ENCODE measurements around the gene KCNH5.
"Not testable (repeated sequence)": the region's sequence is repeated elsewhere in the genome, so short reads cannot be mapped to it uniquely, and the experiment has no call there.

The KCNH5 gene

DNA sequence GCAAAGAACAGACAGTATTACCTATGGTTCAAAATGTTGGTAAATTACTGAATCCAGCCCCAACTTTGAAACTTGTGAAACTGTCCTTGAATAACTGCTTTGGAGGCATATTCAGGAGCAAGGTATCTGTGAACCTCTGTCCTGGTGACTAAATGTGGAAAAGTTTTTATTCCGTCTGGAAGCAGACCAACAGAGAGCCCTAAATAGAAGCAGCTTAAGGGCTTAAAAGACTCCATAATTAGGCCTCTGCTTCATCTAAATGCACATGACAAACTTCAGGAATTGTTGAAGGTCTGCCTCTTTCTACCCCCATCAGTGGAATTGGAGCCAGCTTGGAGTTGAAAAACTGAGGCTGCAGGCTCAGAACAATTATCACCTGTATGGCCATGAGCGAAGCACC is 276.5 kb downstream of the KCNH5 start:
- H3K27me3 Mint-ChIP-seq, result no peaks in the 10 kb centered on the region
- no peaks in the 10 kb centered on the region for H3K4me1 Mint-ChIP-seq
- no peak overlapping the region for H3K4me3 Mint-ChIP-seq
- ATAC-seq (no peak), DNase-seq (no peak)
- H3K27ac Mint-ChIP-seq, result no peak overlapping the region
- peaks cover 0 to 8% of the 10 kb centered on the region in 2 donors for H3K9me3 Mint-ChIP-seq

DNA sequence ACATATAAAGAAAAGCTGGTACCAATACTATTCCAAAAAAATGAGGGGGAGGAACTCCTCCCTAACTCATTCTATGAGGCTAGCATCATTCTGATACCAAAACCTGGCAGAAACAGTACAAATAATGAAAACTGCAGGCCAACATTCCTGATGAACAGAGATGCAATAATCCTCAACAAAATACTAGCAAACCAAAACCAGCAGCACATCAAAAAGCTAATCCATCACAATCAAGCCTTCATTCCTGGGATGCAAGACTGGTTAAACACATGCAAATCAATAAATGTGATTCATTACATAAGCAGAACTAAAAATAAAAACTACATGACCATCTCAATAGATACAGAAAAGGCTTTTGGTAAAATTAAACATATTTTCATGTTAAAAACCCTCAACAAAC is 281.3 kb downstream of the KCNH5 start:
- DNase-seq (no peak), ATAC-seq (no peak)
- Mint-ChIP-seq H3K4me1 (no peaks in the 10 kb centered on the region), H3K27ac (no peak overlapping the region), H3K4me3 (no peak overlapping the region), H3K9me3 (peaks cover 0 to 15% of the 10 kb centered on the region in 2 donors), H3K27me3 (no peaks in the 10 kb centered on the region)

DNA sequence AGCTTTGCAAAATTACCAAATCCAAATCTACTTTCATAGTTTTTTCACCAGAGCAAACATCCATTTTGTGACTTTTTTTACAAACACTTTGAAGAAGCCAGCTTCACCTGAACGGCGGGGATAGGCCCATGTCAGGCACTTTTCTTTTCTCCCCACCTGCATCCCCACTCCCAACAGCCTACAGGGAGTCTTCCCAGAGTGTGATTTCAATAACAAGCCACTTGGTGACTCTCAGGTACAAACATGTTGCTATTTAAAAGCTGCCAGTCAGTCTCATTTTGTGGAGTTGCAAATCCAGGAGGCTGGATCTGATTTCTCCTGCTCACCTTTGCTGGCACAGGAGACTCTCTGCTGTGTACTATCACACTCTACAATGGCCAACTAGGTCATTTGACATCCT is 285.5 kb downstream of the KCNH5 start:
- ATAC-seq (no peak), DNase-seq (no peak)
- H3K4me3 Mint-ChIP-seq, result no peak overlapping the region

DNA sequence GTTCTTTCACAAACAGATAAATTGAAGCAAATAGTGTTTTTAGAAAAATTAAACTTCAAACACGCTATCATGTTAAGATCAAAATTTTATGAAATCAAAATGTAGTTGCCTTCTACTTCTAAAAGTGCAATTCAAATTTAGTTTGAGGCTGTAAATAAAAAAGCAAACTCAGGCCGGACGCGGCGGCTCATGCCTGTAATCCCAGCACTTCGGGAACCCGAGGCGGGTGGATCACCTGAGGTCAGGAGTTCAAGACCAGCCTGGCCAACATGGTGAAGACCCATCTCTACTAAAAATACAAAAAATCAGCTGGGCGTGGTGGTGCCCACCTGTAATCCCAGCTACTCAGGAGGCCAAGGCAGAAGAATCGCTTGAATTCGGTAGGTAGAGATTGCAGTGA is 298.4 kb downstream of the KCNH5 start:
- H3K4me3 Mint-ChIP-seq, H3K27me3 Mint-ChIP-seq, DNase-seq, ATAC-seq, H3K4me1 Mint-ChIP-seq, H3K9me3 Mint-ChIP-seq, H3K27ac Mint-ChIP-seq: not testable (repeated sequence)

More for the DNA sequence above, 285.5 kb downstream of the KCNH5 start:
- Mint-ChIP-seq H3K27me3 (no peaks in the 10 kb centered on the region), H3K27ac (no peak overlapping the region), H3K9me3 (peaks cover 8 to 24% of the 10 kb centered on the region in 2 donors), H3K4me1 (no peaks in the 10 kb centered on the region)

DNA sequence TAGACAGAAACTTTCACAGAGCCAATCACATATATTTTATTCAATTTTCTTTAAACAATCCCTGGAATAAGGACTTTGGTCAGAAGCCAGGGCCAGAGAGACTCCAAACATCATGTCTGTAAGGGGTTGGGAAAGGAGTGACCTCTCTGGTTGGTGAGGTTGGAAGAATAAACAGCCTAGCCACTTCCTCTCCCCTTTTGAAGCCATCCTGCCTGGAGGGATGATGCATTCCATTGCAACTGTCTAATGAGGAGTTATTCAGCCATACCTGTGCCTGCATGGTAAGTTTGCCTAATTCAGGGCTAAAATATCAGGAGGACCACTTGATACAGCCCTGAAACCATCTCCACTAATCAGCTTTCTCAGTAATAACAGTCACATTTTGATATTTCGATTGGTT is 299.8 kb downstream of the KCNH5 start:
- Mint-ChIP-seq H3K4me1 (no peaks in the 10 kb centered on the region), H3K4me3 (no peak overlapping the region), H3K27ac (no peak overlapping the region), H3K9me3 (no peaks in the 10 kb centered on the region), H3K27me3 (no peaks in the 10 kb centered on the region)
- no peak for DNase-seq
- ATAC-seq, result no peak

DNA sequence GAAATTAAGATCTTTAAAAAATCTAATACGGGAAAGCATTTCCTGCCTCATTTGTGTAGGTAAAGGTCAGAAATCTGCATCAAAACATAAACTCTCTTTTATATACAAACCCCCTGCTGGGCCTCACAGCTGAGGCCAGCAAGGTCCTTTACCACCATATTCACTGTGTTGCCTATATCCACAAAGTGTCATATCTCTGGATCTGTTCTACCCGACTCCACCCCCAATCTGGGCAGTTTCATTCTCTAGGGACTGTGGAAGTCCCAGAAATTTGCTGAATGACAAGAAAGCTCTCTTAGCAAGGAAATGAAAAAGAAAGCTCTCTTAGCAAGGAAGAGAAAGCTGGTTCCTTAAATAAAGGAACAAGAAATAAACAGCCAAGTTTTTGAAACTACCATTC is 301.7 kb downstream of the KCNH5 start:
- no peaks in the 10 kb centered on the region for H3K4me1 Mint-ChIP-seq
- no peak overlapping the region for H3K4me3 Mint-ChIP-seq
- no peak for ATAC-seq

DNA sequence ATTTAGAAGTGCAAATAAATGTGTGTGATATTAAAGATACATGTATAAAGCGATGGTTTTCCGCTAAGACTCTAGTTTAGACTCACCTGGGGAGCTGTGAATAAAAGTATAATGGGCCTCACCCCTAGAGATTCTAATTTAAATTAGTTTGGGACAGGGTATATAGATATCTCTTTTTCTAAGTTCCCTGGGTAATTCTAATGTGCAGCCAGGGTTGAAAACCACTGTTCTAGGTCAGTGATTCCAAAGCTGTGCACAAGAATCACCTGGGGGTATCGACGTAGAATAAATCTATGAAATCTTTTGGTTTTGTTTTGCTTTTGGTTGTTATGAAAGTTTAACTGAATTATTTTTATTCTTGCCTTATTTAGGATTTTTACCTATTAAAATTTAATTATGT is 302.1 kb downstream of the KCNH5 start:
- no peaks in the 10 kb centered on the region for H3K27me3 Mint-ChIP-seq
- ATAC-seq, result no peak
- H3K4me1 Mint-ChIP-seq, result no peaks in the 10 kb centered on the region
- H3K4me3 Mint-ChIP-seq, result no peak overlapping the region
- no peaks in the 10 kb centered on the region for H3K9me3 Mint-ChIP-seq
- DNase-seq, result no peak
- no peak overlapping the region for H3K27ac Mint-ChIP-seq

More for the DNA sequence above, 301.7 kb downstream of the KCNH5 start:
- no peaks in the 10 kb centered on the region for H3K27me3 Mint-ChIP-seq
- no peaks in the 10 kb centered on the region for H3K9me3 Mint-ChIP-seq
- DNase-seq, result no peak
- no peak overlapping the region for H3K27ac Mint-ChIP-seq

DNA sequence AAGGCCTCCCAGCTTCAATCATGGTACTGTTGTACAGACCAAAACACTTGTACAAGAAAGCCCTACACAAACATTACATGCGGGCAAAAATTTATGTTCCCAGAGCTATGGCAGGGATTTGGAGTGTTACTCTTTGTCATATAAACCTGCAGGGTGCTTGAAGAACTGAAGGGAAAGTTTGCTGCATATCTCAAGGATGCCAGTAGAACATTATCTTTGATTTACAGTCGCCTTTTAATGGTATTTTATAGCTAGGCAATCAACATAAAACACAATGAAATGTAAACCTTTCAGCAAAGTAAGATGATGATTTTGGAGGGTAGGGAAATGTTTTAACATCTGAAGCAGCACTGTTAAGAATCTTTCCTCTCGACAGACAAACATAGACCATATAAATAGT is 305.6 kb downstream of the KCNH5 start:
- DNase-seq (no peak), ATAC-seq (no peak)
- H3K4me3 Mint-ChIP-seq, result no peak overlapping the region
- H3K27ac Mint-ChIP-seq, result no peak overlapping the region
- H3K4me1 Mint-ChIP-seq, result no peaks in the 10 kb centered on the region
- H3K27me3 Mint-ChIP-seq, result no peaks in the 10 kb centered on the region
- H3K9me3 Mint-ChIP-seq, result peaks cover 5 to 10% of the 10 kb centered on the region in 2 donors

DNA sequence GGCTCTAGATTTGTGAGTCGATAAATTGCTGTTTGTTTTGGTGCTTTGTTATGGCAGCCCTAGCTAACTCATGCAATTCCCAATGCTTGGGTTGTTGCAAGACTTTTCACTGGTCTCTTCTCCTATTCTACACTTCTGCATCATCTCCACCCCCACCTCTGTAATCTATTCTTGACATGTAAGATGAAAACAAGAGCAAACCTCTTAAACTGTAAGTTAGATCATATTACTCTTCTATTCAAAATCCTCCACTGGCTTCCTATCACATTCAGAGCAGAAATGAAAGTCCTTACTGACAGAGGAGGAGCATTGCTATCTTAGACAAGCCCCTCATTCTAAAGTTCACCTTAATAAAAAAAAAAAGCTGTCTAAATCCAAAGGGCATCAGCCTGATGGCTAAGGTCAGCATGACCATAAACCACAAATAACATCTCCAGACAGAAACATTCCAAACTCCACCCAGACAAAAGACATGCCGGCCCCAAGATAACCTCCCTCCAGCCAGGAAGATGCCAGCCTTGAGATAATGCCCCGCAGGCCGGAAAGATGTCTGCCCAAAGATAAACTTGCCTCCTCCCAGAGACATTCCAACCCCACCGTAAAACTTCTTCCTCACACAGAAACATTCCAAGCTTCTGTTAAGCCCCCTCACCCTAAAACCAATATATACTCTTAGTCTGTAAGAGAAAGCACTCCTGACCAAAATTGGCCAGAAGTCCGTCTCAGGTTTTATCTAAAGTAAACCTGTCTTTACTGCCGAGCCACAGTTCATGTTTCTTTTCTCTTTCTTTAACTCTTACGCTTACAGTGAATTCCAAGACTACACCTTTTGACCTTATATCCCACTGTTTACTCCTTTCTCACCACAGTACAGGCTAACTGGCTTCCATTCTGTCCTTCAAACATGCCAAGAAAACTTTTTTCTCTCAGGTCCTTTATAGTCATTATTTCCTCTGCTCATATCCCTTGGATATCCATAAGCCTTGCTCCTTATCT is 308.9 kb downstream of the KCNH5 start:
- peaks cover 5 to 10% of the 10 kb centered on the region in 2 donors for H3K9me3 Mint-ChIP-seq
- no peak for ATAC-seq
- no peak for DNase-seq
- H3K4me3 Mint-ChIP-seq, result no peak overlapping the region
- no peaks in the 10 kb centered on the region for H3K4me1 Mint-ChIP-seq
- no peaks in the 10 kb centered on the region for H3K27me3 Mint-ChIP-seq
- no peak overlapping the region for H3K27ac Mint-ChIP-seq

DNA sequence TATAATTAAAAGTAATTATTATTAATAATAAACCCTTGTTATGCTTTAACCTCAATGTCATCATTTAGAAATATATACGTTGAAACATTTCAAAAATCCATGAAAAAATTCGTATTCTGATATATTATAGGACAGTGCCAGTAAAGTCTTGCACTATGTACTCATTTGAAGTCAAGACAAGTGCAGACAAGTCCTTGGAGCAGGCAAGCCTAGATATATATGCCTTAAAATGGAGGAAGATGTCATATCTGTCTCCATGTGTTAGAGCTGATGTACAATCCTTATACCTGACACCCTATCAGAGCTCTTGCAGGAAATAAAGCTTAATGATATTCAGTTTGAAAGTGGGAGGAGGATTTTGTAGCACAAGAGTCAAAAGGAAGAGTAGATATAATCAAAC is 310.4 kb downstream of the KCNH5 start:
- Mint-ChIP-seq H3K27ac (no peak overlapping the region), H3K4me3 (no peak overlapping the region), H3K27me3 (no peaks in the 10 kb centered on the region), H3K9me3 (peaks cover 5 to 10% of the 10 kb centered on the region in 2 donors), H3K4me1 (no peaks in the 10 kb centered on the region)
- DNase-seq, result no peak
- ATAC-seq, result no peak

DNA sequence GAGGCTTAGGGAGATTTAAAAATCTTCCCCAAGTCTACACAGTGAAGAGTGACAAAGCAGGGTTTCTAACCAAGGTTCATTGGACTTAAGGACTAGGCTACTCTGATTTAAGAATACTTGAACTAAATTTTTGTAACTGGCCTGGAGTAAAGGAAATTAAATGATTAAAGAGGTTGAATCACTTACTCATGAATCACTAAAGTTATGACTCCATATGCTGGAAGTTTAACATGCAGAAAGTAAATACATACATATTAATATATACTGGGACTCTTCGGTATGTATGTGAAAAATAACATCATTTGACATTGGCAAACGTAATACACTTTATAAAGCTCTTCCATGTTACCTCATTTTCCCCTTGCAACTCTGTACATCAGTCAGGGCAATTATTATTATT is 322.9 kb downstream of the KCNH5 start:
- Mint-ChIP-seq H3K9me3 (peaks cover 7 to 15% of the 10 kb centered on the region in 2 donors), H3K4me3 (no peak overlapping the region), H3K27me3 (no peaks in the 10 kb centered on the region), H3K27ac (no peak overlapping the region), H3K4me1 (no peaks in the 10 kb centered on the region)
- no peak for ATAC-seq
- DNase-seq, result no peak

DNA sequence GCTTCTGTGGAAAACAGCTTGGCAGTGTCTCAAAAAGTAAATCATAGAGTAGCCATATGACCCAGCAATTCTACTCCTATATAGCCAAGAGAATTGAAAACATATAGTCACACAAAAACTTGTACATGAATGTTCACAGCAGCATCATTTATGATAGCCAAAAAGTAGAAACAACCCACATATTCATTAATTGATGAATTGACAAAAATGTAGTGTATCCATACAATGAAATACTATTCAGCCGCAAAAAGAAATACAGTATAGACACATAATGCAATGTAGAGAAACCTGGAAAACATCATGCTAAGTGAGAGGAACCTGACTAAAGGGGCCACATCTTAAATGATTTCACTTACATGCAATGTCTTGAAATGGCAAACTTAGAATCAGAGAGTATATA is 326.6 kb downstream of the KCNH5 start:
- ATAC-seq (no peak), DNase-seq (no peak)
- no peak overlapping the region for H3K4me3 Mint-ChIP-seq
- no peaks in the 10 kb centered on the region for H3K27me3 Mint-ChIP-seq
- peaks cover 7 to 19% of the 10 kb centered on the region in 2 donors for H3K9me3 Mint-ChIP-seq
- H3K4me1 Mint-ChIP-seq, result no peaks in the 10 kb centered on the region
- no peak overlapping the region for H3K27ac Mint-ChIP-seq

DNA sequence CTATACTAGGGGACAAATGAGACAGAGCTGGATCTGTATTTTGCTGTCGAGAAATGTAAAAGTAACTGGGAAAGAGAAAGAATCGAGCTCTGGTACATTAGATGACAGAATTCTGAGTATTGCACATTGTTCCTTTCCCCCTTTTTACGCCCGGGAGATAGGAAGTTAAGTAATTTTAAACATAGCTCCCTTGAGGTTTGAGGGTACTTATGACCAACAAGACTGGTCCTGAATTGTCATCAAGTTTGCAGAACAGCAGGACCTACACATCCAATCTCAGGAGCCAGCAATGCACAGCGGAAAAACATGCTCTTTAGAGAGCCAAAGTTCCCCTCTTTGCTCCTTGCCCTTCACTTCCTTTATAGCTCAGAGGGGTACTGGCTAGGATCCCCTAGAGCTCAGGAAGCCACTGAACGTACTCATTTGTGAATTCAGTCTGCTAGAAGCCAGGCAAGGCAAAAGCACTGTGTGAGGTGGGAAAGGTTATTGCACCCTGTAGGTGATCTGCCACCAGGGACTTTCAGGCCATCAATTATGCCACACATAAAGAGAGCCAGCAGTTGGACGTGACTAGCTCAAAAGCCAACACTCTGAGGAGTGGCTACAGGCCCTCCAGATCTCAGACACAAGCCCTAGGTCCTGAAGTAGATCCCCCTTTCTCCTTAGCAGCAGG is 333.8 kb downstream of the KCNH5 start:
- no peak overlapping the region for H3K27ac Mint-ChIP-seq
- ATAC-seq (no peak), DNase-seq (no peak)
- H3K4me3 Mint-ChIP-seq, result no peak overlapping the region
- no peaks in the 10 kb centered on the region for H3K27me3 Mint-ChIP-seq
- H3K4me1 Mint-ChIP-seq, result no peaks in the 10 kb centered on the region
- peaks cover 0 to 7% of the 10 kb centered on the region in 2 donors for H3K9me3 Mint-ChIP-seq

DNA sequence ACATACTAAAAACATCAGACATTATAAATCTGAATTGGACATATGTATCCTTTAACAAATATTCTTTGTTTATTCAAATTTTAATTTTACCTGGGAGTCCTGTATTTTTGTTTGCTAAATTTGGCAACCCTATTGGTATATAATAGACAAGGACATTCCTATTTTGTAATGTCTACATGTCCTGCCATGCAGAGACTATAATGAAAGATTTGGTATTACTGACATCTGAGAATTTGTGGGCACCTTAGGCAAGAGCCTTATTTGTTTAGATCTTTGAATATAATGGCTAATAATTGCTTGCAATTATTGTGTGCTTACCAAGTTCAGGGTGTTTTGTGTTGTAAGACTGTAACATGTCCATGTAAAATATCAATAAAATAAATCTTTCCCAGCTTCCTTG is 334.4 kb downstream of the KCNH5 start:
- peaks cover 0 to 5% of the 10 kb centered on the region in 2 donors for H3K9me3 Mint-ChIP-seq
- ATAC-seq (no peak), DNase-seq (no peak)
- H3K4me1 Mint-ChIP-seq, result no peaks in the 10 kb centered on the region
- no peaks in the 10 kb centered on the region for H3K27me3 Mint-ChIP-seq
- H3K4me3 Mint-ChIP-seq, result no peak overlapping the region
- H3K27ac Mint-ChIP-seq, result no peak overlapping the region

DNA sequence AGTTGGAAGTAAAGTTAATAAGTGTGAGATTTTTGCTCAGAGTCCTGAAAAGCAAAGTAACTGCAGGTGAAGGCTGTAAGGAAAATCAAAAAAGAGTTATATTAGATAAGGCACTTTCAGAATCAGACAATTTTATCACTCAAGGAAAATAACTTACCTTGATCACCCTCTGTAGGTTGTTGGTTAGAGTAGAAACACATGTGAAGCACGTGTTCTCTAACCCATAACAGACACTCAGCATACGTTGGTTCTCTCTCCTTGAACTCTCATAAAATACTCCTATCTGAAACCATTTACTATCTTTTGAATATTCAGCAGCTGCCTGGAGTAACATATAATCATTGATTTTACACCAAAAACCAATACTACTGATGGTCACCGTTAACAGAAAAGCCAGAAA is 335.5 kb downstream of the KCNH5 start:
- ATAC-seq (no peak), DNase-seq (no peak)
- H3K4me1 Mint-ChIP-seq, result no peaks in the 10 kb centered on the region
- H3K4me3 Mint-ChIP-seq, result no peak overlapping the region
- H3K27me3 Mint-ChIP-seq, result no peaks in the 10 kb centered on the region
- H3K27ac Mint-ChIP-seq, result no peak overlapping the region
- no peaks in the 10 kb centered on the region for H3K9me3 Mint-ChIP-seq

DNA sequence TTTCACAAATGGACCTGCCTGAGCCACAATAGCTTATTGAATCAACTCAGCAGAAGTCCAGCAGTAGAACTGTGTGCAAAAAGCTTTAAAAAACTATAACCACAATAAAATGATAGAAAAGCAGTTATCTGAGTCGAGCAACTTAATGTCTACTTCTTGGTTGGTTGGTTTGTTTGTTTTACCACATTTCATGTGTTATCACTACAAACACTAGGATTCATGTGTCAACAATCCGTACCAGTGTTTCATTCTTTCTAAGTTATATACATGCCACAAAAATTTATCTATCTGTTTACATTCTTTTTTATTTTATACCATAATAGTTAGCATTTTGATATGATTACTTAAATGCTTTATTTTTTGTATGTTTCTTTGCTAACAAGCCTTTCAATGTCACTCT is 339.0 kb downstream of the KCNH5 start:
- Mint-ChIP-seq H3K27me3 (no peaks in the 10 kb centered on the region), H3K4me1 (no peaks in the 10 kb centered on the region), H3K9me3 (no peaks in the 10 kb centered on the region), H3K4me3 (no peak overlapping the region), H3K27ac (no peak overlapping the region)
- DNase-seq (no peak), ATAC-seq (no peak)
